ENCODE data around the gene SERTAD2. TPM values are rescaled to one million over a fixed set of nuclear protein-coding genes. Genes with fewer than 3 reads are reported as not detected.

Gene SERTAD2
- total RNA-seq, 2 experiments from 2014 or later, result 50.5 to 54.1 TPM

- DNase-seq, result no peak
- Histone ChIP-seq H3K27ac (ENCODE audit: low read depth in 1 of 2, low read length in 2 of 2) (no peak overlapping the region), H3K36me3 (ENCODE audit: insufficient read depth, low read length) (peaks cover 14% of the 10 kb centered on the region), H3K27me3 (ENCODE audit: control insufficient read depth in 1 of 2, insufficient read depth in 2 of 2, low read length in 2 of 2) (no peaks in the 10 kb centered on the region), H3K4me3 (ENCODE audit: low read length) (no peak overlapping the region), H3K4me1 (ENCODE audit: insufficient read depth, low read length) (peaks cover 52% of the 10 kb centered on the region), H3K9me3 (ENCODE audit: control insufficient read depth in 1 of 2, insufficient read depth in 1 of 2, low read length in 2 of 2) (no peaks in the 10 kb centered on the region)
- intact Hi-C loops (cut with DNase I, micrococcal nuclease), result loop anchor here in 1 of 2 experiments (5.0 kb wide), 1 partner anchor 308 kb away; no protein-coding TSS in a partner anchor
- no peaks in the 10 kb centered on the region for H3K9me3 Mint-ChIP-seq
- CTCF ChIA-PET, result interaction anchor here (1.0 to 1.2 kb wide), 2 partner anchors 9 to 53 kb away, joined by 3 read pairs; no protein-coding TSS in a partner anchor
- no peaks in the 10 kb centered on the region for H3K27me3 Mint-ChIP-seq
- peak overlapping the region; percentile 74 for H3K27ac Mint-ChIP-seq
- peak overlapping the region; percentile 14 for H3K4me3 Mint-ChIP-seq
- POLR2A ChIA-PET, result interaction anchor here (0.9 to 2.3 kb wide), 2 partner anchors 9 to 14 kb away, joined by 3 to 8 read pairs; partner anchors contain the start of gene SERTAD2
- ATAC-seq (ENCODE audit: poor library complexity), result no peak
- peaks cover 25% of the 10 kb centered on the region for H3K36me3 Mint-ChIP-seq (ENCODE audit: low read depth)
- no peak for TF ChIP-seq CTCF (IDR thresholded peaks at IDR 0.05)
- peaks cover 94% of the 10 kb centered on the region for H3K4me1 Mint-ChIP-seq (ENCODE audit: low read depth)
These were observed 13.3 kb downstream of the SERTAD2 start for GRCh38 chr2:64640153-64641044.

- no peaks in the 10 kb centered on the region for H3K9me3 ChIP-seq (ENCODE audit: control insufficient read depth in 1 of 2, insufficient read depth in 1 of 2, low read length in 2 of 2)
- Mint-ChIP-seq H3K27me3 (no peaks in the 10 kb centered on the region), H3K4me1 (ENCODE audit: low read depth) (peaks cover 87% of the 10 kb centered on the region), H3K9me3 (no peaks in the 10 kb centered on the region), H3K4me3 (peak overlapping the region; percentile 14), H3K36me3 (ENCODE audit: low read depth) (peaks cover 33% of the 10 kb centered on the region), H3K27ac (peak overlapping the region; percentile 74)
- intact Hi-C loops (cut with DNase I, micrococcal nuclease), result loop anchor here in 1 of 2 experiments (5.0 kb wide), 1 partner anchor 307 kb away; no protein-coding TSS in a partner anchor
- CTCF ChIA-PET, result interaction anchor here (1.0 to 1.2 kb wide), 2 partner anchors 10 to 52 kb away, joined by 3 read pairs; no protein-coding TSS in a partner anchor
- POLR2A ChIA-PET, result interaction anchor here (0.9 to 2.3 kb wide), 2 partner anchors 10 to 14 kb away, joined by 3 to 8 read pairs; partner anchors contain the start of gene SERTAD2
- DNase-seq (no peak), ATAC-seq (ENCODE audit: poor library complexity) (no peak)
- no peak overlapping the region for H3K27ac ChIP-seq (ENCODE audit: low read depth in 1 of 2, low read length in 2 of 2)
- H3K4me3 ChIP-seq (ENCODE audit: low read length), result no peak overlapping the region
- peaks cover 47% of the 10 kb centered on the region for H3K4me1 ChIP-seq (ENCODE audit: insufficient read depth, low read length)
- H3K27me3 ChIP-seq (ENCODE audit: control insufficient read depth in 1 of 2, insufficient read depth in 2 of 2, low read length in 2 of 2), result no peaks in the 10 kb centered on the region
- peaks cover 20% of the 10 kb centered on the region for H3K36me3 ChIP-seq (ENCODE audit: insufficient read depth, low read length)
- no peak for TF ChIP-seq CTCF (IDR thresholded peaks at IDR 0.05)
These were observed 14.0 kb downstream of the SERTAD2 start for GRCh38 chr2:64639691-64640090.

- intact Hi-C loops (cut with DNase I, micrococcal nuclease), result no loop called here
- Mint-ChIP-seq H3K4me1 (ENCODE audit: low read depth) (peaks cover 79% of the 10 kb centered on the region), H3K27ac (peak overlapping the region; percentile 74), H3K9me3 (no peaks in the 10 kb centered on the region), H3K36me3 (ENCODE audit: low read depth) (peaks cover 43% of the 10 kb centered on the region), H3K4me3 (peak overlapping the region; percentile 47), H3K27me3 (no peaks in the 10 kb centered on the region)
- DNase-seq, result no peak
- TF ChIP-seq CTCF (IDR thresholded peaks at IDR 0.05), result no peak
- no peak overlapping the region for H3K27ac ChIP-seq (ENCODE audit: low read depth in 1 of 2, low read length in 2 of 2)
- CTCF ChIA-PET, result interaction anchor here (1.1 kb wide), 1 partner anchor 234 kb away, joined by 3 read pairs; no protein-coding TSS in a partner anchor
- no peak overlapping the region for H3K4me3 ChIP-seq (ENCODE audit: low read length)
- H3K36me3 ChIP-seq (ENCODE audit: insufficient read depth, low read length), result peaks cover 29% of the 10 kb centered on the region
- H3K27me3 ChIP-seq (ENCODE audit: control insufficient read depth in 1 of 2, insufficient read depth in 2 of 2, low read length in 2 of 2), result no peaks in the 10 kb centered on the region
- peaks cover 36% of the 10 kb centered on the region for H3K4me1 ChIP-seq (ENCODE audit: insufficient read depth, low read length)
- H3K9me3 ChIP-seq (ENCODE audit: control insufficient read depth in 1 of 2, insufficient read depth in 1 of 2, low read length in 2 of 2), result no peaks in the 10 kb centered on the region
- ATAC-seq (ENCODE audit: poor library complexity), result no peak
- POLR2A ChIA-PET, result interaction anchor here (1.4 to 2.3 kb wide), 2 partner anchors 11 to 15 kb away, joined by 5 to 8 read pairs; partner anchors contain the start of gene SERTAD2
These were observed 15.1 kb downstream of the SERTAD2 start for GRCh38 chr2:64638502-64639120.
